IPS-NIHi7 (cell line): ENCODE measurements around the gene STRAP.
"Not testable (repeated sequence)": the region's sequence is repeated elsewhere in the genome, so short reads cannot be mapped to it uniquely, and the experiment has no call there.

ENCODE experiments used
- DNase-seq: peaks from one replicate; pipeline ENCODE4 v3.0.0; 2012; ENCODE audit warnings: mixed read lengths; ENCODE audit errors: extremely low spot score

Gene STRAP

DNA sequence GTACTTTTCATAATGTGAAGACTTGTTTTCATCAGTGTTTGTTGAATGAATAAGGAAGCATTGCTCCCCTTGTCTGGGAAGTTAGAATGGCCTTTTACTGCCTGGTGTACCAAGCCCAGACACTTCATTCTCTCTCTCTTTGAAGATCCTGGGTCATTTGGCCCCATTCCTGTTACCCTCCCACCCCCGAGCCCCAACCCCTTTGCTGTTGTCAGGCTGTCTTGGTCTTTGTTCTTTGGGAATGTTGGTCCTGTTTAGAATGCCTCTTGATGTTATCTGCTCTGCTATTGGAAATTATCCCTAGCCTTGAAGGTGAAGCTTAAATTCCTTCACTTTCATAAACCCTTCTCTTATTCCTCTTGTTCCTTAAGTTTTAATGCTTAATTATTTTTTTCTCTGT lies 42.8 kb downstream of the STRAP start:
- DNase-seq = no peak

DNA sequence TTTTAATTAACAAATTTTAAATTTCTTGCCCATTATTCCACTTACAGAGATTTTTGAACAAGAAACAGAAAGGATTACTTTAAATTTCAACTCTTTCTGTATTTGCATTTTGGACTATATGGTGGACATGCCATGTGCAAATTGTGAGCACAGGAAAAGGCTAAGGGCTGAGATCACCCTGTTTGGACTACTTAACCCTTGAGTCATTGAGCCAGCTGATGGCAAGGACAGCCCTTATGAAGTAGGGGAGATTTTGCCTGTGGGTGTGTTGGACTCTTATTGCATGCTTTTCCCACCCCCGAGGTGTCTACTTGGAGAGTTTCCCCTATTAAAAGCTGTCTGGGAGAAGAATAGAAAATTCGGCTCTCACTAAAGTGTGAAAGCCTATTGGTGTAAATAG lies 46.2 kb downstream of the STRAP start:
- DNase-seq = no peak

DNA sequence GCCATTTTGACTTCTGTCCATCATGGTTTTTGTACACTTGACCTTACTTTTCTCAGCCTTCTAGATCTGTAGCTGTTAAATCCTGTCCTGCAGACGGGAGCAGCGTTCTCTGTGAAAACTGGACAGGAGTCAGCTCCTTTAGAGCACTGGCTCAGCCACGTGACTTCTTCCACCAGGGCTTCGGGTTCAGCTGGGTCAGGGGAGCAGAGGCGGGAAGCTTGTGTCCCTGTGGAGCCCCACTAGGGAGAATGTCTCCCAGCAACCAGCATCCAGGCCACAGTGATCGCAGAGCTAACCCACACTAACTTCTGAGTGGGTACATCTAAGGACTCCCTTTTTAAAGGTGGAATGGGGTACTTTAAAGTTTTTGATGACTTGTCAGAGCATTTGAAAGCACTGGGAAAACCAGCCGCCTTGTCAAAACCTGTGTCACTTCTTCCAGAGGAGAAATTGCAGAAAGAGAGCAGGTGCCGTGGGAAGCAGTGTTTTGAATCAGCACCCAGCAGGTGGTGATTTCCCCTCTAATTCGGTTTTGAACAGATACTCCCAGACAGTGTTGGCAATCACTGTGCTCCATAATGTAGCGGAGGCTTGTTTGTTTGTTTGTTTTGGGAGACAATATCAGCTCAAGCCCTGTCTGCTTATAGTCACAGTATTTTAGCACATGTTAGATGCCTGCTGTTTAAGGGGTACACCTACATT lies 46.8 kb downstream of the STRAP start:
- no peak for DNase-seq

DNA sequence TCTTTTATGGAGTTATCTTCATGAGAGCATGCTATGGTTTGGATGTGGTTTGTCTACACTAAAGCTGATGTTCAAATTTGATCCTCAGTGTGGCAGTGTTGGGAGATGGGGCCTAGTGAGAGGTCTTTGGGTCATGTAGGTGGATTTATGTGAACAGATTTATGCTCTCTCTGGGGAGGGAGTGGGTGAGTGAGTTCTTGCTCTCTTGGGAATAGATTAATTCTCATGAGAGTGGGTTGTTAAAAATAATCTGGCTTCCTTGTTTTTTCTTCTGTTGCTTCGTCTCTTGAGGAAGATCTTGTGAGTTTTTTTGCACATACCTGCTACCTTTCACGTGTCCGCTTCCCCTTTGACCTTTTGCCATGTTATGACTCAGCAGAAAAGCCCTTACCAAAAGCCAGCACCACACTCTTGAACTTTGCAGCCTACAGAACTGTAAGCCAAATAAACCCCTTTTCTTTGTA lies 49.4 kb downstream of the STRAP start:
- no peak for DNase-seq

DNA sequence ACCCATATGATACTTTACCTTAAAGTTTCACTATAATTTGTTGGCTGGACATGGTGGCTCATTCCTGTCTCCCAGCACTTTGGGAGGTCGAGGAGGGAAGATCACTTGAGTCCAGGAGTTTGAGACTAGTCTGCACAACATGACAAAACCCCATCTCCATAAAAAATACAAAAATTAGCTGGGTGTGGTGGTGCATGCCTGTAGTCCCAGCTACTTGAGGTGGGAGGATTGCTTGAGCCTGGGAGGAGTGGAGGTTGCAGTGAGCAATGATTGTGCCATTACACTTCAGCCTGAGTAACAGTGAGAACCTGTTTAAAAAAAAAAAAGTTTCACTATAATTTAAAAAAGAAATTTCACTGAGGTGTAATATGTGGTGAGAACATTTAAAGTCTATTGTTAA lies 50.1 kb downstream of the STRAP start:
- no peak for DNase-seq

DNA sequence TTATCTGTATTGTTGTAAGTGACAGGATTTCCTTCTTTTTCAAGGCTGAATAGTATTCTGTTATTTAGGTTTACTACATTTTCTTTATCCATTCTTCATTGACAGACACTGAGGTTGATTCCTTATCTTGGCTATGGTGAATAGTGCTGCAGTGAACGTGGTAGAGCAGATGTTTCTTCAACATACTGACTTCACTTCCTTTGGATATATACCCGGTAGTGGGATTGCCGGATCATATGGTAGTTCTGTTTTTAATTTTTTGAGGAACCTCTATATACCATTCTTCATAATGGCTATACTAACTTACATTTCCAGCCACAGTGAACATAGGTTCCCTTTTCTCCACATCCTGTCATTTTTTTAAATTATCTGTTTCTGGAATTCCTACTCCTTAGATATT lies 50.8 kb downstream of the STRAP start:
- no peak for DNase-seq

DNA sequence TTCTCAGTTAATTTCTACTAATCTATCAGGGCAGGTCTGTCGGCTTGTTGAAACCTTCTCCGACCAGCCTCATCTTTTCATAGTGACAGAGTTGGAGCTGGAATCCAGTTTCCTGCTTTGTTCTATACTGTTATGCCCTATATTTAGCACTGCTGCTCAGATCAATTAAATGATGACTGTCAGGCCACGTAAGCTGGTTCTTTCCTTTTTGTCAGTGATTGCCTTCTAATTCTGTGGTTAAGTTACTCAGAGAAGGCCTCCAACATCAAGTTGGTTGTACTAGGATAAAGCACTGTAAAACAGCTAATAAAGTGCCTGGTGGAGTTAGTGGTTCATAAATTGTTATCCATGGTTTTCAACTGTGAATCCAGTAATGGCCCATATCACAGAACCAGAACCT lies 51.6 kb downstream of the STRAP start:
- no peak for DNase-seq

DNA sequence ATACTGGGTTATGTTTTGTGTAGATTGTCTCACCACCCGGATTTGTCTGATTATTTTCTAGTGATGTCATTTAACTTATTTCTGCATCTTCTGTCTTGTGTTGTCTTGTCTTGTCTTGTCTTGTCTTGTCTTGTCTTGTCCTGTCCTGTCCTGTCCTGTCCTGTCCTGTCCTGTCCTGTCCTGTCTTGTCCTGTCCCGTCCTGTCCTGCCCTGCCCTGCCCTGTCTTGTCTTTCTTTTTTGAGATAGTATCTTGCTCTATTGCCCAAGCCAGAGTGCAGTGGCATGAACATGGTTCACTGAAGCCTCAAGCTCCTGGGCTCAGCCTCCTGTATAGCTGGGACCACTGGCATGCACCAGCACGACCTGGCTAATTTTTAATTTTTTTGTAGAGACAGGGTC lies 54.6 kb downstream of the STRAP start:
- DNase-seq = no peak

DNA sequence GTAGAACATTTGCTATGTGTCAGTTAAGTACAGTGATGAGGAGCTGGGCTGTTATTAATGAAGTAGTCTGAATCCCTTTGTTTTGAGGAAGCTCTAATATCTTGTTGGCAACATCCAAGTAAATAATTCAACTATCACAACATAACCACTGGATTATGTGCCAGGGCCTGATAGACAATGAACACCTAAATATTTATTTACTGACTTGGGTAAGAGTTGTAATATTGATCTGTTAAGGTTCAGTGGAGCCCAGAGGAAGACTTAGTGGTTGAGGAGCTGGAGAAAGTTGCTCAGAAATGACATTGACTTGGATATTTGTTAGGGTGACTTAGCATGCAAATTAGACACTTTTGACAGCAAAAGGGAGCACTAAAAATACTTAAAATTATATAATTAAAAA lies 55.7 kb downstream of the STRAP start:
- no peak for DNase-seq

DNA sequence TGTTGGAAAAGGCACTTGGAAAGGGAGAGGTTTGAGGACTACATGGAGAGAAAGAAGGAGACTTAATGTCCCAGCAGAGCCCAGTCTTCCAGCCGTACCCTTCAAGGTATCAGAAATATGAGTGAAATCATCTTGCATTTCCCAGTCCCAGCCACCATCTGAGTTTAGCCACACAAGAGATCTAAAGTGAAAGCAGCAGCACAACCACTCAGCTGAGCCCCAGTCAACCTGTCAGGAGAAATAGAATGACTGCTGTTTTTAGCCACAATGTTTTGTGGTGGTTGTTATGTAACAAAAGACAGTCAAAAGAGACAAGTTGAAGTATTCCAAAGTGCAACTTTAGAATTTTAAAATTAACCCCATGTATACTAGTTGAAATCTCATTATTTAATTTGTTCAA lies 56.9 kb downstream of the STRAP start:
- DNase-seq = no peak

DNA sequence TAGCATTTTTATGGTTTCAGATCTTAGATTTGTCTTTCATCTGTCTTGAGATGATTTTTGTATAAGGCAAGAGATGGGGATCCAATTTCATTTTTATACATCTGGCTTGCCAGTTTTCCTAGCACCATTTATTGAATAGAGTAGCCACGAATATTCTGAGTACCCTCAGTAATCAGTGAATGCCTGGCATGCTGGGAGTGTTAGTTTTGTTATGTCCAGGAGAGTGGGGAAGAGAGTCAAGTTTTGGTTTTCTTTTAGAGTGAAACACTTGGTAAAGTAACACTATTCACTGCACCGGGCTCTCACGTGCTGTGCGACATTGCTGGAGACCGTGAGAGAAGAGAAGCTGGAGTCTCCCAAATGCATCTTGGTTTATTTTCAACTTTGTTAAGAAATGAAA lies 60.3 kb downstream of the STRAP start:
- DNase-seq = no peak

DNA sequence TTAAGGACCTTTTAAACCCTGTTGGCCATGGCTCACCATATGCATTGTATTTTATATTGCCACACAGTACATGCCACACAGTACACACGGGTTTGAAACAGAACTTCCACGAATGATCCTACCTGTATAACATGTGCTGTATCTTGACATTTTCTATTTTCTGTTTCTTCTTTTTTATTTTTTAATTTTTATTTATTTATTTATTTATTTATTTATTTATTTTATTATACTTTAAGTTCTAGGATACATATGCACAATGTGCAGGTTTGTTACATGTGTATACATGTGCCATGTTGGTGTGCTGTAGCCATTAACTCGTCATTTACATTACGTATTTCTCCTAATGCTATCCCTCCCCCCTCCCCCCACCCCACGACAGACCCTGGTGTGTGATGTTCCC lies 61.3 kb downstream of the STRAP start:
- DNase-seq = not testable (repeated sequence)

DNA sequence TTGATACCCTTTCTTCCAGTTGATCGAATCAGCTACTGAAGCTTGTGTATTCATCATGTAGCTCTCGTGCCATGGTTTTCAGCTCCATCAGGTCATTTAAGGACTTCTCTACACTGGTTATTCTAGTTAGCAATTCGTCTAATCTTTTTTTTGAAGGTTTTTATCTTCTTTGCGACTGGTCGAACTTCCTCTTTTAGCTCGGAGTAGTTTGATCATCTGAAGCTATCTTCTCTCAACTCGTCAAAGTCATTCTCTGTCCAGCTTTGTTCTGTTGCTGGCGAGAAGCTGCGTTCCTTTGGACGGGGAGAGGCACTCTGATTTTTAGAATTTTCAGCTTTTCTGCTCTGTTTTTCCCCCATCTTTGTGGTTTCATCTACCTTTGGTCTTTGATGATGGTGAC lies 66.3 kb downstream of the STRAP start:
- DNase-seq = not testable (repeated sequence)
